Measurements from ENCODE around the gene PCSK7.

The PCSK7 gene

GRCh38 chr11:117249571-117249970 lies 17.7 kb upstream of the PCSK7 start:
- no peaks in the 10 kb centered on the region for H4K20me1 ChIP-seq (ENCODE audit: insufficient read depth, low read length)
- no peaks in the 10 kb centered on the region for H3K79me2 ChIP-seq (ENCODE audit: insufficient read depth, low read length)
- H3K36me3 ChIP-seq (ENCODE audit: insufficient read depth, low read length) = peaks cover 60% of the 10 kb centered on the region
- no peaks in the 10 kb centered on the region for H3K4me1 ChIP-seq (ENCODE audit: insufficient read depth, low read length)
- DNase-seq (no peak), ATAC-seq (ENCODE audit: insufficient read depth, low read depth) (no peak)
- no peak overlapping the region for H3K9ac ChIP-seq (ENCODE audit: low read depth, low read length)
- H3K27ac ChIP-seq (ENCODE audit: low read length) = no peak overlapping the region
- TF ChIP-seq, protein P1, sequence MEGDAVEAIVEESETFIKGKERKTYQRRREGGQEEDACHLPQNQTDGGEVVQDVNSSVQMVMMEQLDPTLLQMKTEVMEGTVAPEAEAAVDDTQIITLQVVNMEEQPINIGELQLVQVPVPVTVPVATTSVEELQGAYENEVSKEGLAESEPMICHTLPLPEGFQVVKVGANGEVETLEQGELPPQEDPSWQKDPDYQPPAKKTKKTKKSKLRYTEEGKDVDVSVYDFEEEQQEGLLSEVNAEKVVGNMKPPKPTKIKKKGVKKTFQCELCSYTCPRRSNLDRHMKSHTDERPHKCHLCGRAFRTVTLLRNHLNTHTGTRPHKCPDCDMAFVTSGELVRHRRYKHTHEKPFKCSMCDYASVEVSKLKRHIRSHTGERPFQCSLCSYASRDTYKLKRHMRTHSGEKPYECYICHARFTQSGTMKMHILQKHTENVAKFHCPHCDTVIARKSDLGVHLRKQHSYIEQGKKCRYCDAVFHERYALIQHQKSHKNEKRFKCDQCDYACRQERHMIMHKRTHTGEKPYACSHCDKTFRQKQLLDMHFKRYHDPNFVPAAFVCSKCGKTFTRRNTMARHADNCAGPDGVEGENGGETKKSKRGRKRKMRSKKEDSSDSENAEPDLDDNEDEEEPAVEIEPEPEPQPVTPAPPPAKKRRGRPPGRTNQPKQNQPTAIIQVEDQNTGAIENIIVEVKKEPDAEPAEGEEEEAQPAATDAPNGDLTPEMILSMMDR (IDR thresholded peaks at IDR 0.05; ENCODE audit: borderline replicate concordance, extremely low read depth, low read length, poor library complexity, severe bottlenecking) = no peak
- TF ChIP-seq EZH2 (IDR thresholded peaks at IDR 0.05; ENCODE audit: borderline replicate concordance, low read depth, low read length, severe bottlenecking) = no peak
- H3K27me3 ChIP-seq (ENCODE audit: insufficient read depth, low read length, poor library complexity) = no peaks in the 10 kb centered on the region
- no peaks in the 10 kb centered on the region for H3K9me3 ChIP-seq (ENCODE audit: insufficient read depth, low read length, severe bottlenecking)
- H3K4me3 ChIP-seq (ENCODE audit: low read depth in 1 of 2, low read length in 2 of 2) = no peak overlapping the region
- no peak overlapping the region for H2AFZ ChIP-seq (ENCODE audit: low read depth, low read length)
- H3K4me2 ChIP-seq (ENCODE audit: insufficient read depth, low read length) = no peak overlapping the region

DNA sequence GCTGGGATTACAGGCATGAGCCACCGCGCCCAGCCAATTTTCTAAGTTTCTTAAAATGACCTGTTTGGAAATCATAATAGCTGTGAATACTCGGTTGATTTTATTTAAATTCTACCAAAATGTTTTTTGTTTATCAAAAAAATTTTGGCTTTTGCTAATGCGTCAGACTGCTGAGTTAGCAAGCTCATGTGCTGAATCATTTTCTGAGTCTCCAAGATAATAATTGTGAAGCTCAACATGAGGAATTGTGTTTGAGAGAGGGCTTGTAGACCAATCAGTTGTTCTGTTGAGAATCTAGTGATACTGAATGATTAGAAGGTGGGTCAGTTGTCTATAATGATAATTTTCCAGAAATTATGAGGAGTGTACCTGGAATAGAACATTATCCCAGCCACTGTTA lies 16.5 kb upstream of the PCSK7 start:
- TF ChIP-seq EZH2 (IDR thresholded peaks at IDR 0.05; ENCODE audit: borderline replicate concordance, low read depth, low read length, severe bottlenecking) = no peak
- TF ChIP-seq, protein P1 (IDR thresholded peaks at IDR 0.05; ENCODE audit: borderline replicate concordance, extremely low read depth, low read length, poor library complexity, severe bottlenecking) = no peak
- DNase-seq (no peak), ATAC-seq (ENCODE audit: insufficient read depth, low read depth) (no peak)
- H4K20me1 ChIP-seq (ENCODE audit: insufficient read depth, low read length) = no peaks in the 10 kb centered on the region
- no peaks in the 10 kb centered on the region for H3K27me3 ChIP-seq (ENCODE audit: insufficient read depth, low read length, poor library complexity)
- H3K36me3 ChIP-seq (ENCODE audit: insufficient read depth, low read length) = peaks cover 61% of the 10 kb centered on the region
- H3K4me1 ChIP-seq (ENCODE audit: insufficient read depth, low read length) = no peaks in the 10 kb centered on the region
- H3K9ac ChIP-seq (ENCODE audit: low read depth, low read length) = no peak overlapping the region
- no peaks in the 10 kb centered on the region for H3K9me3 ChIP-seq (ENCODE audit: insufficient read depth, low read length, severe bottlenecking)
- H3K4me2 ChIP-seq (ENCODE audit: insufficient read depth, low read length) = no peak overlapping the region
- H3K27ac ChIP-seq (ENCODE audit: low read length) = no peak overlapping the region
- H2AFZ ChIP-seq (ENCODE audit: low read depth, low read length) = no peak overlapping the region
- H3K4me3 ChIP-seq (ENCODE audit: low read depth in 1 of 2, low read length in 2 of 2) = no peak overlapping the region
- H3K79me2 ChIP-seq (ENCODE audit: insufficient read depth, low read length) = no peaks in the 10 kb centered on the region

- Histone ChIP-seq H3K4me3 (ENCODE audit: low read depth in 1 of 2, low read length in 2 of 2) (no peak overlapping the region), H3K4me2 (ENCODE audit: insufficient read depth, low read length) (no peak overlapping the region), H3K4me1 (ENCODE audit: insufficient read depth, low read length) (peaks cover 2% of the 10 kb centered on the region), H3K9me3 (ENCODE audit: insufficient read depth, low read length, severe bottlenecking) (no peaks in the 10 kb centered on the region), H3K9ac (ENCODE audit: low read depth, low read length) (no peak overlapping the region), H2AFZ (ENCODE audit: low read depth, low read length) (no peak overlapping the region), H4K20me1 (ENCODE audit: insufficient read depth, low read length) (no peaks in the 10 kb centered on the region), H3K36me3 (ENCODE audit: insufficient read depth, low read length) (peaks cover 43% of the 10 kb centered on the region), H3K27me3 (ENCODE audit: insufficient read depth, low read length, poor library complexity) (no peaks in the 10 kb centered on the region), H3K79me2 (ENCODE audit: insufficient read depth, low read length) (peaks cover 2% of the 10 kb centered on the region), H3K27ac (ENCODE audit: low read length) (no peak overlapping the region)
- TF ChIP-seq, protein P1 (IDR thresholded peaks at IDR 0.05; ENCODE audit: borderline replicate concordance, extremely low read depth, low read length, poor library complexity, severe bottlenecking) = peak; percentile 5
- TF ChIP-seq EZH2 (IDR thresholded peaks at IDR 0.05; ENCODE audit: borderline replicate concordance, low read depth, low read length, severe bottlenecking) = no peak
- DNase-seq (no peak), ATAC-seq (ENCODE audit: insufficient read depth, low read depth) (no peak)
These were observed 7.4 kb upstream of the PCSK7 start for GRCh38 chr11:117239295-117239694.

DNA sequence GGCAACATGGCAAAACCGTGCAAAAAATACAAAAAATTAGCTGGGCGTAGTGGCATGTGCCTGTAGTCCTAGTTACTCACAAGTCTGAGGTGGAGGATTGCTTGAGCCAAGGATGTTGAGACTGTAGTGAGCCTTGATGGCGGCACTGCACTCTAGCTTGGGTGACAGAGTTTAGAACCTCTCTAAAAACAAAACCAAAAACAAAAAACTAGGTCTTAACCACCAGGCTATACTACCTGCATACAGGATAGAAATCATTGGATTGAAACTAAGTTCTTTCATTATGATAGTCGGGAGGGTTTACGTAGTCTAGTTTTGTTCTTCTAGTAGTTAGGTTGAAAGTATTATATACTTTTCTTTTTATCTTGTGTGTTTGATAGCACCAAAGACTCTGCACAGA lies 6.3 kb upstream of the PCSK7 start:
- TF ChIP-seq, protein P1 (IDR thresholded peaks at IDR 0.05; ENCODE audit: borderline replicate concordance, extremely low read depth, low read length, poor library complexity, severe bottlenecking) = no peak
- TF ChIP-seq EZH2 (IDR thresholded peaks at IDR 0.05; ENCODE audit: borderline replicate concordance, low read depth, low read length, severe bottlenecking) = no peak
- H3K79me2 ChIP-seq (ENCODE audit: insufficient read depth, low read length) = peaks cover 13% of the 10 kb centered on the region
- H3K9ac ChIP-seq (ENCODE audit: low read depth, low read length) = no peak overlapping the region
- peaks cover 12% of the 10 kb centered on the region for H3K4me1 ChIP-seq (ENCODE audit: insufficient read depth, low read length)
- H3K27me3 ChIP-seq (ENCODE audit: insufficient read depth, low read length, poor library complexity) = no peaks in the 10 kb centered on the region
- peaks cover 36% of the 10 kb centered on the region for H3K36me3 ChIP-seq (ENCODE audit: insufficient read depth, low read length)
- H2AFZ ChIP-seq (ENCODE audit: low read depth, low read length) = no peak overlapping the region
- H4K20me1 ChIP-seq (ENCODE audit: insufficient read depth, low read length) = no peaks in the 10 kb centered on the region
- no peak overlapping the region for H3K4me2 ChIP-seq (ENCODE audit: insufficient read depth, low read length)
- H3K9me3 ChIP-seq (ENCODE audit: insufficient read depth, low read length, severe bottlenecking) = no peaks in the 10 kb centered on the region
- no peak overlapping the region for H3K27ac ChIP-seq (ENCODE audit: low read length)
- H3K4me3 ChIP-seq (ENCODE audit: low read depth in 1 of 2, low read length in 2 of 2) = no peak overlapping the region
- DNase-seq = no peak
- ATAC-seq (ENCODE audit: insufficient read depth, low read depth) = no peak

Measured in DND-41 (cell line).